Ascending aorta (tissue), 2 donors: ENCODE results near the gene TPP2. TPM values are rescaled to one million over a fixed set of nuclear protein-coding genes. Genes with fewer than 3 reads are reported as not detected.

Source experiments
- DNase-seq, 2 donors: peaks; one replicate each; pipeline ENCODE4 v3.0.0-alpha.2; 2019; ENCODE audit warnings: low spot score in 2 of 2
- H3K27ac ChIP-seq, 2 donors: fragments of 200-600 bp; sonication (generic); one replicate each; pipeline ENCODE4 v1.5.1; 2016 to 2017; ENCODE audit warnings: mild to moderate bottlenecking in 1 of 2
- H3K27me3 ChIP-seq: fragments of 200-600 bp; sonication (generic); one replicate; pipeline ENCODE4 v1.5.1; 2017
- H3K36me3 ChIP-seq, 2 donors: fragments of 200-600 bp; sonication (generic); one replicate each; pipeline ENCODE4 v1.5.1; 2016
- H3K4me1 ChIP-seq, 2 donors: fragments of 200-600 bp; sonication (generic); one replicate each; pipeline ENCODE4 v1.5.1; 2016 to 2017; ENCODE audit warnings: mild to moderate bottlenecking in 1 of 2
- H3K4me3 ChIP-seq, 2 donors: fragments of 200-600 bp; sonication (generic); one replicate each; pipeline ENCODE4 v1.5.1; 2016 to 2017; ENCODE audit warnings: mild to moderate bottlenecking in 1 of 2
- H3K9me3 ChIP-seq, 2 donors: fragments of 200-600 bp; sonication (generic); one replicate each; pipeline ENCODE4 v1.5.1; 2016
- intact Hi-C: fragments of 100-400 bp; cut with DNase I; formaldehyde crosslinking; loops from one replicate; pipeline ENCODE4 v1.15.1; 2023
- total RNA-seq: library from RNA; depleted of rRNA; stranded (reverse); fragments of >200 nt; gene quantifications from one replicate; pipeline ENCODE4 v1.1.0, GENCODE V29; 2016
- TF ChIP-seq, protein P1 (sequence below), 3 experiments: fragments of 200-600 bp in 2 of 3; fragments of 450-650 bp in 1 of 3; sonication (generic) in 2 of 3; IDR thresholded peaks; one replicate each; pipeline ENCODE4 v1.5.1; 2016 to 2019; ENCODE audit warnings: antibody characterized with exemption in 3 of 3, mild to moderate bottlenecking in 1 of 3, moderate library complexity in 1 of 3

TPP2 gene
- total RNA-seq, 1 donor from 2014 or later = 21.4 TPM

DNA sequence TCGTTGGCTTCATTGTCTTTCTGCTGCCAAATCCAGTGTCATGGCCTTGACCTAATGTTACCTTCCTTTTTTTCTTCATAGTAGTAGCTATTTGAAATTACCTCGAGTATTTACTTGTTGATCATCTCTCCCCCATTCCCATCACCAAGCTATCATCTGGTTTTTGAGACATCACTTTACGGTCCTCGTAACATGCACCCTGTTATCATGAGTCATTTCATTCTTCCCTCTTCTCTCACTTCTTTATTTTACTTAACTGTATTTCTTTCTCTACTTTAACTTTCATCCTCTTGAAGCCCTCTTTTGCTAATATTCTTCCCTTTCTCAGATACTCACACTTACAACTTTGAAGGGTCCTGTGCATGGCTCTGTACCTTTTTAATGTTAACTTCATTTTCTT, 31.8 kb downstream of the TPP2 start:
- peaks cover 45 to 81% of the 10 kb centered on the region in 2 donors for H3K36me3 ChIP-seq
- intact Hi-C loops = no loop called here

DNA sequence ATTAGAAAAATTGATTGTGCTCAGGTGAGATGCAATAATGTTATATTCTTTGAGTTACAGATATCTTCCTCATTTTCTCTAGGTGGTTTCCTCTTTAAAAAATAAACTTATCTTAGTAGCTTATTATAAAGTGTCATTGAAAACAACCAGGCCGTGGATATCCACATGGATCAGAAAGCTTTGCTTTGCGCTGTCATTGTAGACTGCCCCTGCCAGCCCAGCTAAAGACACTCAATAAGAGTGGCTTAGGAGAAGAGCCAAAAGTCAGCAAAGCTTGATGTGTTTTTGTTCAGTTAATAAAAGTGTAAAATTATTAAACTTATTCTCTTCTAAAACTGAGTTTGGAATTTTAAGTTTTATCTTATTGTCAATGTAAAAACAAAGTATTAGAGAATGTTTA, 34.4 kb downstream of the TPP2 start:
- Histone ChIP-seq H3K4me3 (no peak overlapping the region), H3K9me3 (no peaks in the 10 kb centered on the region), H3K27ac (no peak overlapping the region), H3K4me1 (no peaks in the 10 kb centered on the region), H3K36me3 (peaks cover 51 to 86% of the 10 kb centered on the region in 2 donors), H3K27me3 (no peaks in the 10 kb centered on the region)
- TF ChIP-seq, protein P1, sequence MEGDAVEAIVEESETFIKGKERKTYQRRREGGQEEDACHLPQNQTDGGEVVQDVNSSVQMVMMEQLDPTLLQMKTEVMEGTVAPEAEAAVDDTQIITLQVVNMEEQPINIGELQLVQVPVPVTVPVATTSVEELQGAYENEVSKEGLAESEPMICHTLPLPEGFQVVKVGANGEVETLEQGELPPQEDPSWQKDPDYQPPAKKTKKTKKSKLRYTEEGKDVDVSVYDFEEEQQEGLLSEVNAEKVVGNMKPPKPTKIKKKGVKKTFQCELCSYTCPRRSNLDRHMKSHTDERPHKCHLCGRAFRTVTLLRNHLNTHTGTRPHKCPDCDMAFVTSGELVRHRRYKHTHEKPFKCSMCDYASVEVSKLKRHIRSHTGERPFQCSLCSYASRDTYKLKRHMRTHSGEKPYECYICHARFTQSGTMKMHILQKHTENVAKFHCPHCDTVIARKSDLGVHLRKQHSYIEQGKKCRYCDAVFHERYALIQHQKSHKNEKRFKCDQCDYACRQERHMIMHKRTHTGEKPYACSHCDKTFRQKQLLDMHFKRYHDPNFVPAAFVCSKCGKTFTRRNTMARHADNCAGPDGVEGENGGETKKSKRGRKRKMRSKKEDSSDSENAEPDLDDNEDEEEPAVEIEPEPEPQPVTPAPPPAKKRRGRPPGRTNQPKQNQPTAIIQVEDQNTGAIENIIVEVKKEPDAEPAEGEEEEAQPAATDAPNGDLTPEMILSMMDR (IDR thresholded peaks at IDR 0.05) = no peak
- no peak for DNase-seq
- intact Hi-C loops = no loop called here

More for the DNA sequence above, 31.8 kb downstream of the TPP2 start:
- H3K27ac ChIP-seq = no peak overlapping the region
- no peaks in the 10 kb centered on the region for H3K4me1 ChIP-seq
- TF ChIP-seq, protein P1 (IDR thresholded peaks at IDR 0.05) = no peak
- no peak overlapping the region for H3K4me3 ChIP-seq
- no peaks in the 10 kb centered on the region for H3K27me3 ChIP-seq
- no peaks in the 10 kb centered on the region for H3K9me3 ChIP-seq
- DNase-seq = no peak

DNA sequence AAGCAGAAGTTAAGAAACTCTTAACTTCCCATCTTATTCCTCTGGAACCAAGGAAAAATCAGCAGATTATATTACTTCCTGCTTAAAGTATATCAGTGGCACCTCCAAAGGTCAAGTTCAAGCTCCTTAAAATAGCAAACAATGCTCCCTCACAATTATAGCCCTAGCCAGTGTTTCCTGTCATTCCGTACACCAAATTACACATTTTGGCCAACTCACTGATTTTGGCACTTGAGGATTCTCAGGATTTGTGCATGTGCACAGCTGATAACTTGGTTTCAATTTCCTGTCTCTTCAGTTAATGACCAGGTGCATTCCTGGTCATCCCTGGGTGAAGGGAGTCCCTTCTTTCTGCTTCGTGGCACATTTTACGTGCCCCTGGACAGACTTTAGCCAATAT, 42.0 kb downstream of the TPP2 start:
- Histone ChIP-seq H3K9me3 (no peaks in the 10 kb centered on the region), H3K27ac (no peak overlapping the region), H3K4me1 (no peaks in the 10 kb centered on the region), H3K36me3 (peaks cover 43 to 70% of the 10 kb centered on the region in 2 donors), H3K27me3 (no peaks in the 10 kb centered on the region), H3K4me3 (no peak overlapping the region)
- intact Hi-C loops = no loop called here
- TF ChIP-seq, protein P1 (IDR thresholded peaks at IDR 0.05) = no peak
- DNase-seq = no peak

DNA sequence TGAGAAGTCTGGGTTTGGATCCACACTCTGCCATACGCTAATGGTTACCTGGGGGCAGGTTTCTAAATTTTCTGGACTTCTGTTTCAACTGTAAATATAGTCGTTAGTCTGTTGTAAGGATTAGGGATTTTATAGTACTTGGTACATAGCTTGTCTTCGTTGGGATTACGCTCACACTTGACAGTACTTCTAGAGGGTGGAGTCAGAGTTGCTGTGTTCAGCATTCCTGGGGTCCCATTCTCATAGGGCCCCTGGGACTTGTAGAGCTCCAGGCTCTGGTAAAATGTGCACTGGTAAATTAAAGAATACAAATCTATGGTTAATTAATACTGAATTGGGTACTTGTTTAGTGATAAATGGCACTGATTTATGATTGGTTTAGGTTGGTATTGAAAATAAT, 45.2 kb downstream of the TPP2 start:
- no peak overlapping the region for H3K27ac ChIP-seq
- DNase-seq = no peak
- no peak overlapping the region for H3K4me3 ChIP-seq
- no peaks in the 10 kb centered on the region for H3K4me1 ChIP-seq
- no peaks in the 10 kb centered on the region for H3K27me3 ChIP-seq
- peaks cover 44 to 68% of the 10 kb centered on the region in 2 donors for H3K36me3 ChIP-seq
- TF ChIP-seq, protein P1 (IDR thresholded peaks at IDR 0.05) = no peak
- H3K9me3 ChIP-seq = no peaks in the 10 kb centered on the region
- intact Hi-C loops = no loop called here

DNA sequence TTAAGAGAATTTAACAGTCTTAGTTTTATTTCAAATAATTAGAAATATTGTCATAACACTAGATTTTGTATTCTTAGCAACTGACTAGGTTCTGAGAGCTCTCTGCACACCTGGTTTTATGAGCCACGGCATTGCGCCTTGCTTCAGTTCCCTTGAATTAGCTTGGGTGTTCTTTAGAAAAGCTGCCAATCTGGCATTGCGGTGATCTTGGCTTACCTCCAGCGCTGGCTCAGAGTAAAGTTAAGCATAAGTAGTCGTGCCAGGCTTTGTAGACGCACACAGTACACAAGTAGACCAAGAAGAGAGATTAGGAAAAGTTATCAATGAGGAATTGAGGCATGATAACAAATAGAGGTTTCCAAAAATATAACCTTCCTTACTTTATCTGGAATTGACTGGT, 45.7 kb downstream of the TPP2 start:
- Histone ChIP-seq H3K9me3 (no peaks in the 10 kb centered on the region), H3K27ac (no peak overlapping the region), H3K27me3 (no peaks in the 10 kb centered on the region), H3K36me3 (peaks cover 44 to 68% of the 10 kb centered on the region in 2 donors), H3K4me3 (no peak overlapping the region), H3K4me1 (no peaks in the 10 kb centered on the region)
- TF ChIP-seq, protein P1 (IDR thresholded peaks at IDR 0.05) = no peak
- intact Hi-C loops = no loop called here
- peak in 1 of 2 donors; percentile 67 for DNase-seq

DNA sequence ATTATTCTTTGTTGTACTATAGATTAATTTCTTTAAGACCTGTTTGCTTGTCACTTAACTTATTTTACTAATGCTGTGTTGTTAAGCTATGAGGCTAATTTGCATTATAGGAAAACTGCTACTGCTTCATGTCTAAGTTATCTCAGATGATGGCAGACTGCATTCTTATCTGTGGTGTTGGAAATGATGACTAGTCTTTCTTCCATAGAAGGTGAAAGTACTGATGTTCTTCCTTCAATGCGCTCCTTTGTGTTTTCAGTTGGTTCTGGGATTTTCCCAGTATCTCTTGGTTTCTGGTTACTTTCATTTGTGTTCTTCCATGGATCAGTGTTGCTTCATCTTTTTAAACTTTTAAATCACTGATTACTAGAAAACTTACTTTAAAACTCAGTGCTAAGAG, 46.9 kb downstream of the TPP2 start:
- TF ChIP-seq, protein P1 (IDR thresholded peaks at IDR 0.05) = no peak
- no peak for DNase-seq
- H3K36me3 ChIP-seq = peaks cover 32 to 69% of the 10 kb centered on the region in 2 donors
- intact Hi-C loops = no loop called here
- H3K4me1 ChIP-seq = no peaks in the 10 kb centered on the region
- H3K27me3 ChIP-seq = no peaks in the 10 kb centered on the region
- no peaks in the 10 kb centered on the region for H3K9me3 ChIP-seq
- H3K27ac ChIP-seq = no peak overlapping the region
- no peak overlapping the region for H3K4me3 ChIP-seq
